Sigmoid colon (tissue), 4 donors: ENCODE measurements around the gene DIPK2A.

Source experiments
- CTCF ChIP-seq, 4 experiments: fragments of 450-650 bp in 3 of 4; fragments of 200-600 bp in 1 of 4; IDR thresholded peaks; one replicate each; pipeline ENCODE4 v1.5.1; 2016 to 2019; ENCODE audit warnings: antibody characterized with exemption in 4 of 4, mild to moderate bottlenecking in 3 of 4, moderate library complexity in 2 of 4
- POLR2AphosphoS5 ChIP-seq, 4 donors: sonication (generic); formaldehyde crosslinking; IDR thresholded peaks; one replicate each; pipeline ENCODE4 v1.6.1; 2017; ENCODE audit warnings: antibody characterized with exemption in 4 of 4

- TF ChIP-seq CTCF (IDR thresholded peaks at IDR 0.05) (no peak), POLR2AphosphoS5 (IDR thresholded peaks at IDR 0.05) (no peak)
These were observed 2.9 kb downstream of the DIPK2A start for GRCh38 chr3:143974271-143975238.
